CD4-positive, alpha-beta T cell treated with Interleukin-1 beta for 1 hour (primary cell): ENCODE results near the gene TCN2.
"Not testable (repeated sequence)": the region's sequence is repeated elsewhere in the genome, so short reads cannot be mapped to it uniquely, and the experiment has no call there.

Source experiments
- DNase-seq, 2 donors: peaks; one replicate each; pipeline ENCODE4 v3.0.0-alpha.2; 2020 to 2022

Gene TCN2

GRCh38 chr22:30580896-30581295 lies 26.1 kb upstream of the TCN2 start:
- DNase-seq: no peak

- no peak for DNase-seq
Observed at GRCh38 chr22:30582051-30582450, 24.9 kb upstream of the TCN2 start.

GRCh38 chr22:30582788-30583545 lies 24.0 kb upstream of the TCN2 start:
- DNase-seq: no peak

GRCh38 chr22:30584441-30584840 lies 22.5 kb upstream of the TCN2 start:
- no peak for DNase-seq

- DNase-seq: no peak
Observed at GRCh38 chr22:30586414-30586813, 20.6 kb upstream of the TCN2 start.

GRCh38 chr22:30591191-30591587 lies 15.8 kb upstream of the TCN2 start:
- peak in 1 of 2 donors; percentile 9 for DNase-seq

- peak; percentile 97 for DNase-seq
Observed at GRCh38 chr22:30591588-30592359, 15.2 kb upstream of the TCN2 start, which contains the start of gene PES1. Gene PES1, minus strand, starts transcription at chr22:30591910. Its CDS starts 77 bp downstream, at chr22:30591833.

GRCh38 chr22:30592360-30592713 lies 14.6 kb upstream of the TCN2 start:
- DNase-seq: not testable (repeated sequence)

- DNase-seq: no peak
Observed at GRCh38 chr22:30596199-30596598, 10.8 kb upstream of the TCN2 start.

- DNase-seq: no peak
Observed at GRCh38 chr22:30596886-30597285, 10.1 kb upstream of the TCN2 start.

- DNase-seq: no peak
Observed at GRCh38 chr22:30598986-30599385, 8.0 kb upstream of the TCN2 start.

- DNase-seq: no peak
Observed at GRCh38 chr22:30600921-30601320, 6.1 kb upstream of the TCN2 start.

- no peak for DNase-seq
Observed at GRCh38 chr22:30601464-30601863, 5.5 kb upstream of the TCN2 start.

GRCh38 chr22:30602049-30602448 lies 4.9 kb upstream of the TCN2 start:
- DNase-seq: peak in 1 of 2 donors; percentile 28

GRCh38 chr22:30603801-30604200 lies 3.2 kb upstream of the TCN2 start:
- no peak for DNase-seq

- no peak for DNase-seq
Observed at GRCh38 chr22:30604723-30605122, 2.3 kb upstream of the TCN2 start.

GRCh38 chr22:30605449-30606110 lies 1.4 kb upstream of the TCN2 start:
- DNase-seq: peak; percentile 47

GRCh38 chr22:30607300-30607930 lies 441 bp downstream of the TCN2 start:
- DNase-seq: no peak

- DNase-seq: no peak
Observed at GRCh38 chr22:30607939-30608338, 965 bp downstream of the TCN2 start.

- peak; percentile 11 to 69 for DNase-seq
Observed at GRCh38 chr22:30609260-30610185, 2.5 kb downstream of the TCN2 start.

GRCh38 chr22:30610299-30610698 lies 3.3 kb downstream of the TCN2 start:
- DNase-seq: peak in 1 of 2 donors; percentile 65

GRCh38 chr22:30611197-30611596 lies 4.2 kb downstream of the TCN2 start:
- no peak for DNase-seq
